HL-60 (cell line): Measurements from ENCODE around the gene LIPJ.

Source experiments
- DNase-seq, 2 experiments: peaks; one replicate each; pipeline ENCODE4 v3.0.0-alpha.2; 2010 to 2020; ENCODE audit warnings: low read depth in 1 of 2, low spot score in 1 of 2
- H3K27ac ChIP-seq: fragments of 250-450 bp; sonication (Bioruptor Pico); replicated peaks from 2 replicates; pipeline ENCODE4 v1.5.1; 2020; ENCODE audit warnings: mild to moderate bottlenecking, moderate library complexity
- H3K27me3 ChIP-seq: fragments of 250-450 bp; sonication (Bioruptor Pico); 2 replicates; pipeline ENCODE4 v1.5.1; 2021; ENCODE audit warnings: mild to moderate bottlenecking, moderate library complexity; ENCODE audit not compliant: insufficient read depth, poor library complexity, severe bottlenecking
- H3K4me3 ChIP-seq: replicated peaks from 2 replicates; pipeline ENCODE4 v1.5.1; 2011; ENCODE audit warnings: mild to moderate bottlenecking, control low read depth, low read length; ENCODE audit not compliant: insufficient read depth
- GABPA ChIP-seq: IDR thresholded peaks from 2 replicates; pipeline ENCODE4 v1.6.1; 2012; ENCODE audit warnings: low read depth
- POLR2AphosphoS5 ChIP-seq: IDR thresholded peaks from 2 replicates; pipeline ENCODE4 v1.6.1; 2012; ENCODE audit warnings: low read depth
- SPI1 ChIP-seq: IDR thresholded peaks from 2 replicates; pipeline ENCODE4 v1.6.1; 2012; ENCODE audit warnings: low read depth, mild to moderate bottlenecking, borderline replicate concordance
- TF ChIP-seq, protein P1 (sequence below): IDR thresholded peaks from one replicate; pipeline ENCODE4 v1.5.1; 2011; ENCODE audit warnings: low read length, control low read depth, inconsistent platforms; ENCODE audit not compliant: insufficient read depth
- TF ChIP-seq, protein P2 (sequence below): IDR thresholded peaks from 2 replicates; pipeline ENCODE4 v1.6.1; 2012; ENCODE audit warnings: low read depth; ENCODE audit not compliant: insufficient replicate concordance

LIPJ gene

GRCh38 chr10:88651101-88651551, 64.6 kb downstream of the LIPJ start:
- TF ChIP-seq, protein P1, sequence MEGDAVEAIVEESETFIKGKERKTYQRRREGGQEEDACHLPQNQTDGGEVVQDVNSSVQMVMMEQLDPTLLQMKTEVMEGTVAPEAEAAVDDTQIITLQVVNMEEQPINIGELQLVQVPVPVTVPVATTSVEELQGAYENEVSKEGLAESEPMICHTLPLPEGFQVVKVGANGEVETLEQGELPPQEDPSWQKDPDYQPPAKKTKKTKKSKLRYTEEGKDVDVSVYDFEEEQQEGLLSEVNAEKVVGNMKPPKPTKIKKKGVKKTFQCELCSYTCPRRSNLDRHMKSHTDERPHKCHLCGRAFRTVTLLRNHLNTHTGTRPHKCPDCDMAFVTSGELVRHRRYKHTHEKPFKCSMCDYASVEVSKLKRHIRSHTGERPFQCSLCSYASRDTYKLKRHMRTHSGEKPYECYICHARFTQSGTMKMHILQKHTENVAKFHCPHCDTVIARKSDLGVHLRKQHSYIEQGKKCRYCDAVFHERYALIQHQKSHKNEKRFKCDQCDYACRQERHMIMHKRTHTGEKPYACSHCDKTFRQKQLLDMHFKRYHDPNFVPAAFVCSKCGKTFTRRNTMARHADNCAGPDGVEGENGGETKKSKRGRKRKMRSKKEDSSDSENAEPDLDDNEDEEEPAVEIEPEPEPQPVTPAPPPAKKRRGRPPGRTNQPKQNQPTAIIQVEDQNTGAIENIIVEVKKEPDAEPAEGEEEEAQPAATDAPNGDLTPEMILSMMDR = no peak
- TF ChIP-seq GABPA (no peak), SPI1 (no peak), POLR2AphosphoS5 (no peak)
- TF ChIP-seq, protein P2, sequence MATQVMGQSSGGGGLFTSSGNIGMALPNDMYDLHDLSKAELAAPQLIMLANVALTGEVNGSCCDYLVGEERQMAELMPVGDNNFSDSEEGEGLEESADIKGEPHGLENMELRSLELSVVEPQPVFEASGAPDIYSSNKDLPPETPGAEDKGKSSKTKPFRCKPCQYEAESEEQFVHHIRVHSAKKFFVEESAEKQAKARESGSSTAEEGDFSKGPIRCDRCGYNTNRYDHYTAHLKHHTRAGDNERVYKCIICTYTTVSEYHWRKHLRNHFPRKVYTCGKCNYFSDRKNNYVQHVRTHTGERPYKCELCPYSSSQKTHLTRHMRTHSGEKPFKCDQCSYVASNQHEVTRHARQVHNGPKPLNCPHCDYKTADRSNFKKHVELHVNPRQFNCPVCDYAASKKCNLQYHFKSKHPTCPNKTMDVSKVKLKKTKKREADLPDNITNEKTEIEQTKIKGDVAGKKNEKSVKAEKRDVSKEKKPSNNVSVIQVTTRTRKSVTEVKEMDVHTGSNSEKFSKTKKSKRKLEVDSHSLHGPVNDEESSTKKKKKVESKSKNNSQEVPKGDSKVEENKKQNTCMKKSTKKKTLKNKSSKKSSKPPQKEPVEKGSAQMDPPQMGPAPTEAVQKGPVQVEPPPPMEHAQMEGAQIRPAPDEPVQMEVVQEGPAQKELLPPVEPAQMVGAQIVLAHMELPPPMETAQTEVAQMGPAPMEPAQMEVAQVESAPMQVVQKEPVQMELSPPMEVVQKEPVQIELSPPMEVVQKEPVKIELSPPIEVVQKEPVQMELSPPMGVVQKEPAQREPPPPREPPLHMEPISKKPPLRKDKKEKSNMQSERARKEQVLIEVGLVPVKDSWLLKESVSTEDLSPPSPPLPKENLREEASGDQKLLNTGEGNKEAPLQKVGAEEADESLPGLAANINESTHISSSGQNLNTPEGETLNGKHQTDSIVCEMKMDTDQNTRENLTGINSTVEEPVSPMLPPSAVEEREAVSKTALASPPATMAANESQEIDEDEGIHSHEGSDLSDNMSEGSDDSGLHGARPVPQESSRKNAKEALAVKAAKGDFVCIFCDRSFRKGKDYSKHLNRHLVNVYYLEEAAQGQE = no peak
- DNase-seq = no peak
- H3K27me3 ChIP-seq = no peaks in the 10 kb centered on the region
- no peak overlapping the region for H3K27ac ChIP-seq
- H3K4me3 ChIP-seq = no peak overlapping the region

DNA sequence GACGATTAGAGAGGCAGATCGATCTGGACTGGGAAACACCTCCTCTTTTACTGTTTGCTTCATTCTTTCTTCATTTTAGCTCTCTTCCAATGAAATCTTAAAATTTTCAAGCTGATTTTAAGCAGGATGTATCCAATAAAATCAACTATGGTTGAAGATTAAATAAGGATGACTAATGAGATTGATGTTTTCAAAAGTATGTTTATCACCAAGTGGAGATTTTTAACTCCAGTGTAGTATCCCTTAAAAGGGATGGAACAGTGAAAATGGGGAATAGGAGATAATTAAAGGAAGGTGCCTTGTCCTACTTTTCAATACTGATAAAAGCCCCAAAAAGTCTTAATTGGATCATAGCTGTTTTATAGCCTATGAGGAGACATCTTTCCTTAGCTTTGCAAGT, 66.1 kb downstream of the LIPJ start:
- Histone ChIP-seq H3K27me3 (no peaks in the 10 kb centered on the region), H3K27ac (no peak overlapping the region), H3K4me3 (no peak overlapping the region)
- no peak for DNase-seq
- TF ChIP-seq, protein P2 = no peak
- TF ChIP-seq GABPA = no peak
- TF ChIP-seq, protein P1 = no peak
- no peak for TF ChIP-seq POLR2AphosphoS5
- TF ChIP-seq SPI1 = no peak
